ENCODE results near the gene PLAGL2. TPM values are rescaled to one million over a fixed set of nuclear protein-coding genes. Genes with fewer than 3 reads are reported as not detected.
A peak's percentile ranks its signal among the peaks of the same experiment; 100 is the strongest.

The PLAGL2 gene
- total and polyA plus RNA-seq, 2 of the 8 experiments (the other 6 are each of a cell fraction or from before 2014, with no cell fraction given), result 20.6 to 25.4 TPM

DNA sequence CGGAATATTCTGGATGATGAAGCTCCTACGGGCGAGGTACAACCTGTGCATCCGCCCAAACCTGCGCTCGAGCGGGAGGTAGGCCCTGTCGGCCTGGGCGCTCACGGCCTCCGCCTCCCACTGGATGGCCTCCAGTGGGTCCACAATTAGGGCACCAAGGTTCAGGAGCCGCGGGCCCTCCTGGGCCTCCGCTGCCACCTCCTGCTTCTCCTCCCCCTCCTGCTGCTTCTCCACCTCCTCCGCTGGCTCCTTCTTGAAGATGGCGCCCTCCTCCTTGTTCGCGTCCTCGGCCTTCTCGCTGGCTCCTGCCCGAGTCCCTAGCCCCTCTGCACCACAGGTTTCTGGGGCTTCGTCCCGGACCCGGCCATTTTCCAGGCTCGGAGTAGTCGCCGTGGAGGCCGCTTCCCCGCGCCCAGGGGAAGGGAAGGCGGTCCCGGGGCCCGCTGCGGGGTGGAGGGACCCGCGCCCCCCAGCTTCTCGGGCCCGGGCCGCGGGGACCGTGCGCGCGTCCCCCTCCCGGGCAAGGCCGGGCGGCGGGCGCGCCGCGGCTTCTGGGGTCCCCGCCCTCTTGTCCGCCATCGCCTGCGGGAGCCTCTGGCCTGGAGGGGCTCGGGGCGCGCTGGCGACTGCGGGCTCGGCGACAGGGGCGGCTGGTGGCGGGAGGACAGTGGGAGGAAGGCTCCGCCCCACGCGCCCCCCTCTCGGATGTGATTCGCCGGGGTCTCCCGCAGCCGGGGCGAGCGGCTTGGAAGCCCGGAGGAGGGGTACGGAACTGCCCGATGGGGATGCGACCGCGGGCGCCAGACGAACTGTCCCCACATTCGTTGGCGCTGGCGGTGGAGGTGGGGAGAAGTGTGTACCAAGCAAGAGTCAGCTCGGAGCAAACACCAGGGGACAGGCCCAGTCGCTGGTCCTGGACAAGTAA lies 17.6 kb downstream of the PLAGL2 start (continued):
- TF ChIP-seq MAX (IDR thresholded peaks at IDR 0.05), result peak; percentile 11; the same call in 1 of the 2 replicates
- no peak for TF ChIP-seq CREB1 (IDR thresholded peaks at IDR 0.05)
- peak; percentile 70 for TF ChIP-seq PHF8 (conservative IDR thresholded peaks at IDR 0.05; ENCODE audit: low read depth, low read length)
- peak; percentile 75 for TF ChIP-seq TBP (IDR thresholded peaks at IDR 0.05; ENCODE audit: low read depth, low read length)
- TF ChIP-seq, protein P1, sequence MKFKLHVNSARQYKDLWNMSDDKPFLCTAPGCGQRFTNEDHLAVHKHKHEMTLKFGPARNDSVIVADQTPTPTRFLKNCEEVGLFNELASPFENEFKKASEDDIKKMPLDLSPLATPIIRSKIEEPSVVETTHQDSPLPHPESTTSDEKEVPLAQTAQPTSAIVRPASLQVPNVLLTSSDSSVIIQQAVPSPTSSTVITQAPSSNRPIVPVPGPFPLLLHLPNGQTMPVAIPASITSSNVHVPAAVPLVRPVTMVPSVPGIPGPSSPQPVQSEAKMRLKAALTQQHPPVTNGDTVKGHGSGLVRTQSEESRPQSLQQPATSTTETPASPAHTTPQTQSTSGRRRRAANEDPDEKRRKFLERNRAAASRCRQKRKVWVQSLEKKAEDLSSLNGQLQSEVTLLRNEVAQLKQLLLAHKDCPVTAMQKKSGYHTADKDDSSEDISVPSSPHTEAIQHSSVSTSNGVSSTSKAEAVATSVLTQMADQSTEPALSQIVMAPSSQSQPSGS (IDR thresholded peaks at IDR 0.05; ENCODE audit: low read length), result no peak
- peak; percentile 46 for TF ChIP-seq ASH2L (IDR thresholded peaks at IDR 0.05; ENCODE audit: low read length)
- peak; percentile 43 for TF ChIP-seq POLR2AphosphoS5 (IDR thresholded peaks at IDR 0.05; ENCODE audit: low read depth, low read length)

All from H1 (cell line).